ENCODE results near the gene SCML1. TPM values are rescaled to one million over a fixed set of nuclear protein-coding genes. Genes with fewer than 3 reads are reported as not detected.

SCML1 gene
- total RNA-seq, 1 experiment from 2014 or later: 2.7 TPM

DNA sequence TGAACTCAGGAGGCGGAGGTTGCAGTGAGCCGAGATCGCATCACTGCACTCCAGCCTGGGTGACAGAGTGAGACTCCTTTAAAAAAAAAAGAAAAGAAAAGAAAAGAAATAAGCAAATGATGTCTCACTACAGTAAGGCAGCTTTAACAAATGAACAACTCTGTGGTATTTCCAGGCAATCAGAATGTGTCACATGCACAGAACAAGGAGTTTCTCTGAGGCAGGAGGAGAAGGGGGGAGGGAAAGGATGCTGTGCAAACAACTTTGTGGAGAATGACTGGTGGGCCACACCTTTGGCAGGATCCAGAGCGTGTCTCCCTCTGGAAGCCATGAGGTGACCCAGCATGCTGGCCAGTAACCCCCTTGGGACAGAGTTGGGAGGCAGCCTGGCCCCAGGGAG lies 66.2 kb downstream of the SCML1 start:
- no peak overlapping the region for H3K4me2 ChIP-seq (ENCODE audit: low read length)
- no peak overlapping the region for H3K4me3 ChIP-seq (replicated peaks in 1 of 2; ENCODE audit: low read depth in 1 of 2, low read length in 2 of 2)
- H3K27ac ChIP-seq (ENCODE audit: low read depth, low read length): no peak overlapping the region
- H3K9ac ChIP-seq (ENCODE audit: low read length): no peak overlapping the region
- H4K20me1 ChIP-seq (ENCODE audit: insufficient read depth): no peaks in the 10 kb centered on the region
- H2AFZ ChIP-seq (ENCODE audit: low read depth, low read length, poor library complexity, severe bottlenecking): no peak overlapping the region
- intact Hi-C loops (cut with micrococcal nuclease): no loop called here
- DNase-seq (ENCODE audit: low read depth, low spot score): no peak
- no peaks in the 10 kb centered on the region for H3K79me2 ChIP-seq (ENCODE audit: insufficient read depth, low read length)
- H3K27me3 ChIP-seq (ENCODE audit: insufficient read depth, low read length): no peaks in the 10 kb centered on the region
- no peaks in the 10 kb centered on the region for H3K9me3 ChIP-seq (ENCODE audit: control insufficient read depth in 1 of 2, insufficient read depth in 1 of 2, low read depth in 1 of 2, low read length in 2 of 2)
- ATAC-seq: no peak
- RAD21 ChIA-PET (ENCODE audit: low non-redundant PET in 1 of 2, low total read pairs in 2 of 2, uncharacterized antibody in 2 of 2, unreplicated experiment in 2 of 2): no interaction called here
- POLR2A ChIA-PET: no interaction called here
- no peaks in the 10 kb centered on the region for H3K9me2 ChIP-seq (ENCODE audit: insufficient read depth)
- BruUV-seq (replicated peaks): no TSS peak
- TF ChIP-seq EZH2phosphoT487 (IDR thresholded peaks at IDR 0.05; ENCODE audit: borderline replicate concordance) (no peak), SRF (IDR thresholded peaks at IDR 0.05; ENCODE audit: low read depth) (no peak), FOSL1 (IDR thresholded peaks at IDR 0.05; ENCODE audit: low read depth) (no peak), CBX3 (IDR thresholded peaks at IDR 0.05; ENCODE audit: low read depth) (no peak), SP1 (IDR thresholded peaks at IDR 0.05; ENCODE audit: low read depth) (no peak), RAD21 (IDR thresholded peaks at IDR 0.05; ENCODE audit: low read depth) (no peak), POLR2A (IDR thresholded peaks at IDR 0.05; ENCODE audit: borderline replicate concordance, extremely low read depth, insufficient read depth, insufficient read length) (no peak), YY1 (IDR thresholded peaks at IDR 0.05; ENCODE audit: extremely low read depth, insufficient replicate concordance, low read depth, low read length) (no peak), SIN3A (IDR thresholded peaks at IDR 0.05; ENCODE audit: low read depth) (no peak), EGR1 (IDR thresholded peaks at IDR 0.05; ENCODE audit: low read depth) (no peak), POLR2AphosphoS5 (IDR thresholded peaks at IDR 0.05; ENCODE audit: low read depth, low read length) (no peak), TCF7L2 (IDR thresholded peaks at IDR 0.05; ENCODE audit: borderline replicate concordance, extremely low read depth, insufficient read depth, insufficient read length) (no peak), ZFX (IDR thresholded peaks at IDR 0.05) (no peak), CEBPB (IDR thresholded peaks at IDR 0.05; ENCODE audit: low read depth) (no peak)
- TF ChIP-seq, protein P1, sequence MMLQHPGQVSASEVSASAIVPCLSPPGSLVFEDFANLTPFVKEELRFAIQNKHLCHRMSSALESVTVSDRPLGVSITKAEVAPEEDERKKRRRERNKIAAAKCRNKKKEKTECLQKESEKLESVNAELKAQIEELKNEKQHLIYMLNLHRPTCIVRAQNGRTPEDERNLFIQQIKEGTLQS (IDR thresholded peaks at IDR 0.05): no peak
- TF ChIP-seq, protein P2, sequence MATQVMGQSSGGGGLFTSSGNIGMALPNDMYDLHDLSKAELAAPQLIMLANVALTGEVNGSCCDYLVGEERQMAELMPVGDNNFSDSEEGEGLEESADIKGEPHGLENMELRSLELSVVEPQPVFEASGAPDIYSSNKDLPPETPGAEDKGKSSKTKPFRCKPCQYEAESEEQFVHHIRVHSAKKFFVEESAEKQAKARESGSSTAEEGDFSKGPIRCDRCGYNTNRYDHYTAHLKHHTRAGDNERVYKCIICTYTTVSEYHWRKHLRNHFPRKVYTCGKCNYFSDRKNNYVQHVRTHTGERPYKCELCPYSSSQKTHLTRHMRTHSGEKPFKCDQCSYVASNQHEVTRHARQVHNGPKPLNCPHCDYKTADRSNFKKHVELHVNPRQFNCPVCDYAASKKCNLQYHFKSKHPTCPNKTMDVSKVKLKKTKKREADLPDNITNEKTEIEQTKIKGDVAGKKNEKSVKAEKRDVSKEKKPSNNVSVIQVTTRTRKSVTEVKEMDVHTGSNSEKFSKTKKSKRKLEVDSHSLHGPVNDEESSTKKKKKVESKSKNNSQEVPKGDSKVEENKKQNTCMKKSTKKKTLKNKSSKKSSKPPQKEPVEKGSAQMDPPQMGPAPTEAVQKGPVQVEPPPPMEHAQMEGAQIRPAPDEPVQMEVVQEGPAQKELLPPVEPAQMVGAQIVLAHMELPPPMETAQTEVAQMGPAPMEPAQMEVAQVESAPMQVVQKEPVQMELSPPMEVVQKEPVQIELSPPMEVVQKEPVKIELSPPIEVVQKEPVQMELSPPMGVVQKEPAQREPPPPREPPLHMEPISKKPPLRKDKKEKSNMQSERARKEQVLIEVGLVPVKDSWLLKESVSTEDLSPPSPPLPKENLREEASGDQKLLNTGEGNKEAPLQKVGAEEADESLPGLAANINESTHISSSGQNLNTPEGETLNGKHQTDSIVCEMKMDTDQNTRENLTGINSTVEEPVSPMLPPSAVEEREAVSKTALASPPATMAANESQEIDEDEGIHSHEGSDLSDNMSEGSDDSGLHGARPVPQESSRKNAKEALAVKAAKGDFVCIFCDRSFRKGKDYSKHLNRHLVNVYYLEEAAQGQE (IDR thresholded peaks at IDR 0.05; ENCODE audit: low read depth): no peak
- H3K36me3 ChIP-seq (ENCODE audit: control insufficient read depth in 1 of 2, insufficient read depth in 2 of 2, low read length in 2 of 2): no peaks in the 10 kb centered on the region
- CTCF ChIA-PET: no interaction called here
- no peaks in the 10 kb centered on the region for H3K4me1 ChIP-seq (ENCODE audit: control insufficient read depth in 1 of 2, insufficient read depth in 2 of 2, low read length in 2 of 2)

Other genes with a start within 250 kb of the SCML1 start
- gene RAI2, start 123.8 kb downstream of the SCML1 start, total RNA-seq (2021; ENCODE audit: unreplicated experiment): not detected

All from HCT116 (cell line).